Measurements from ENCODE around the gene AUP1.

AUP1 gene

DNA sequence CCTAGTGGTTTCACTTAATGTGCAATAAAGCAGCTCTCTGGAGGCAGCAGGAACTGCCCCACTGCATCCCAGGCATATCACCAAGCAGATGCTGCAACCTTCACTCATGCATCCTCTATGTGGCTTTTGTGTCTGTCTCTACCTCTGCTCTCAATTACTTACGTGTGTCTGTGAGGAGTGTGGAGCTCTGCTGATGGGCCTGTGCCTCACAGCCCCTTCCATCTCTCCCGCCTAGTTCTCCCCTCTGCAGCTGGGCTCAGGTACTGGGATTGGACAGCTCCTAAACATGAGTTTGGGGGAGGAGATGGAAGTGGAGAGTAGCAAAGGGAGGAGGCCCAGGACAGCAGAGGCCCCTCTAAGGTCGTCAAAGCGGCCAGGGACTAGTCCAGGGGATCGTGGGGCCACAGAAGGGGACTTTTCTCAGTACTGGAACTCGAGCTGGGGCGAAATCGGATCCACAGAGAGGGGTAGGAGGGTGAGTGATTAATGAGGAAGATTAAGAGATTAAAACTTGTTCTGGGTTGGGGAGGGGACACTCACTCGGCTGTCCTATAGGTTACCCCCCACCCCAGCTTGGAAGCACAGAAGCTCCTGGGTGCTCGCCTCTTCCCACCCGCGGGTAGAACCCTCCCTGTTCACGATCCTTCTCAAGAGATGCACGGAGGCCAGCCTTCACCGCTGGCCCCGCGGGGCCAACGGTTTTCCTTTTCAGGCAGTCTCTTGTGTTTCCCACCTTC, 28.0 kb downstream of the AUP1 start:
- H3K4me3 ChIP-seq (ENCODE audit: low read depth, low read length) = no peak overlapping the region
- DNase-seq (ENCODE audit: low read depth) = no peak
- TF ChIP-seq, protein P1, sequence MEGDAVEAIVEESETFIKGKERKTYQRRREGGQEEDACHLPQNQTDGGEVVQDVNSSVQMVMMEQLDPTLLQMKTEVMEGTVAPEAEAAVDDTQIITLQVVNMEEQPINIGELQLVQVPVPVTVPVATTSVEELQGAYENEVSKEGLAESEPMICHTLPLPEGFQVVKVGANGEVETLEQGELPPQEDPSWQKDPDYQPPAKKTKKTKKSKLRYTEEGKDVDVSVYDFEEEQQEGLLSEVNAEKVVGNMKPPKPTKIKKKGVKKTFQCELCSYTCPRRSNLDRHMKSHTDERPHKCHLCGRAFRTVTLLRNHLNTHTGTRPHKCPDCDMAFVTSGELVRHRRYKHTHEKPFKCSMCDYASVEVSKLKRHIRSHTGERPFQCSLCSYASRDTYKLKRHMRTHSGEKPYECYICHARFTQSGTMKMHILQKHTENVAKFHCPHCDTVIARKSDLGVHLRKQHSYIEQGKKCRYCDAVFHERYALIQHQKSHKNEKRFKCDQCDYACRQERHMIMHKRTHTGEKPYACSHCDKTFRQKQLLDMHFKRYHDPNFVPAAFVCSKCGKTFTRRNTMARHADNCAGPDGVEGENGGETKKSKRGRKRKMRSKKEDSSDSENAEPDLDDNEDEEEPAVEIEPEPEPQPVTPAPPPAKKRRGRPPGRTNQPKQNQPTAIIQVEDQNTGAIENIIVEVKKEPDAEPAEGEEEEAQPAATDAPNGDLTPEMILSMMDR (IDR thresholded peaks at IDR 0.05; ENCODE audit: control insufficient read depth, extremely low read depth, insufficient read depth) = no peak

DNA sequence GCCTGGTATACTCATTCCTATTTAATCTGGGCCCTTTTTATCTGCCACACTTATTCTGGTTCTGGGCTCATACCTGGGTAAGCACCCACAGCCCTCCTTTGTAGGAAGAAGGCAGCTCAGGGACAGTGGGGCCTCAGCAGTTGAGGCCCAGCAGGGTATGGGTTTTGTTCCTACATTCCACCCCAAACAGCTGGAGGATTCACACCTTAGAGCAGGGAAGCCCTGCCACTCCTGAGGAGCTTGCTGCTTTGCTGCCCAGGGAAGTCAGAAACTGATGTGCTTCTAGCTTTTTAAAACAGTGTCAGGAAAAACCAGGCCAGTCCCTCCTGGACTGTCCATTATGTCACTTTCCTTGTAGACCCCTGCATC, 28.9 kb downstream of the AUP1 start:
- TF ChIP-seq, protein P1 (IDR thresholded peaks at IDR 0.05; ENCODE audit: control insufficient read depth, extremely low read depth, insufficient read depth) = no peak
- DNase-seq (ENCODE audit: low read depth) = no peak
- no peak overlapping the region for H3K4me3 ChIP-seq (ENCODE audit: low read depth, low read length)

DNA sequence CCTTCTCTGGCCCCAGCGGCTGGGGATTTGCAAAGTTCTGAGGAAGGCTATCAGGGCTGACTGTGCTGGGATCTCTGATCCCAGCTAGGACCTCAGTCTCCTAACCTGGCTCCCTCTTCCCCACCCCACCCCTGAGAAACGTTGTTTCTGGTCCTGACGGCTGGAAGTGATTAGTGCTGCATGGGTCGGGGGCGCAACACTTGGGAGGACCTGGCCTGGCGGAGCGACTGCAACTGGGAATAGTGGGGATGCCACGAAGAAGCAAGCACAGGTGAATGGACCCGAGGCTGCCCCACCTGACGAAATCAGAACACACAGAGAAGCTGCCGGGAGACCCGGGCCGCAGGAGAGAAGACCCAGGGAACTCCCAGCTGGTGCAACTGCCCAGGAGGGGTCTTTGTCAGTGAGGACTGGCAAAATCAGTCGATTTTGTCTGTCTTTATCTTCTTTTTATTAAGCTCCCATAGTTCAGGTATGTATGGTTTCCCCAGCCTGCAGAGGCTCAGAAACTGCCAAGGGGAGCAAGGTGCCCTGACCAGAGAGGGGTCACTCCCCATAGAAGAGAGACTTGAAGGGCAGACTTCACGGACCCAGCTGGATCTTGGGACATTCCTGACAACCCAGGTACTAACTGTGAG, 29.4 kb downstream of the AUP1 start:
- no peak overlapping the region for H3K4me3 ChIP-seq (ENCODE audit: low read depth, low read length)
- TF ChIP-seq, protein P1 (IDR thresholded peaks at IDR 0.05; ENCODE audit: control insufficient read depth, extremely low read depth, insufficient read depth) = no peak
- DNase-seq (ENCODE audit: low read depth) = no peak

DNA sequence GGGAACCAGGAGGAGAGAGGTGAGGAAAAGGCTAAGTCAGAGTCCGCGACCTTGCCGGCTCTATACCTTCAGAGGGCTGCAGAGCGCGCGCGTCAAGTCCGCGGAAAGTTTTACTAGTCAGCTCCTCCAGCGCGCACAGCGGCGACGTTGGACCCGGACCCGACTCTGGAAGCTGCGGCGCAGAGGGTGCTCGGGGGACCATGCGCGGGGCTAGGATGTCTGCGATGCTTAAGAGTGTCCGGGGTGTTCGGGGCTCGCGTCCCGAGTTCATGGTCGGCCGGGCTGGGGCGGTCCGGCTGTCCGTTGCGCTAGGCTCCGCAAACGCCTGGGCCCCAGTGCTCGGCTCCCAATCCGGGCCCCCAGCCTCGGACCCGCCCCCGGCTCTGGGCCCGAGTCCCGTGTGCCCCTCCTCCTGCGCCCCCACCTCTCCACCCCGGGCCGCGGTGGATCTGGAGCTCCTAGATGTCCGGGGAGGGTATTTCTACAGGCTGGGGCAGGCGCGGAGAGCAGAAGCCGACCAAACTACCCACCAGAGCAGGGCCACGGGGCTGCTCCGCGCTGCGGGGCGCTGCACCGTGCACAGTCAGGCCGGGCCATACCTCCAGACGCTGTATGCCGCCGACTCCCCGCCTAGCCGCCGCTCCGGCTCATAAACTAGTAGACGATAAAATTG, 30.1 kb downstream of the AUP1 start, which contains the start of gene LBX2:
LBX2 (minus strand) TSS at position 337 of the 673 bp plus-strand sequence; CDS start at position 271, 66 bp downstream.
- TF ChIP-seq, protein P1 (IDR thresholded peaks at IDR 0.05; ENCODE audit: control insufficient read depth, extremely low read depth, insufficient read depth) = no peak
- H3K4me3 ChIP-seq (ENCODE audit: low read depth, low read length) = no peak within 1 kb of the TSS
- no peak for DNase-seq (ENCODE audit: low read depth)

DNA sequence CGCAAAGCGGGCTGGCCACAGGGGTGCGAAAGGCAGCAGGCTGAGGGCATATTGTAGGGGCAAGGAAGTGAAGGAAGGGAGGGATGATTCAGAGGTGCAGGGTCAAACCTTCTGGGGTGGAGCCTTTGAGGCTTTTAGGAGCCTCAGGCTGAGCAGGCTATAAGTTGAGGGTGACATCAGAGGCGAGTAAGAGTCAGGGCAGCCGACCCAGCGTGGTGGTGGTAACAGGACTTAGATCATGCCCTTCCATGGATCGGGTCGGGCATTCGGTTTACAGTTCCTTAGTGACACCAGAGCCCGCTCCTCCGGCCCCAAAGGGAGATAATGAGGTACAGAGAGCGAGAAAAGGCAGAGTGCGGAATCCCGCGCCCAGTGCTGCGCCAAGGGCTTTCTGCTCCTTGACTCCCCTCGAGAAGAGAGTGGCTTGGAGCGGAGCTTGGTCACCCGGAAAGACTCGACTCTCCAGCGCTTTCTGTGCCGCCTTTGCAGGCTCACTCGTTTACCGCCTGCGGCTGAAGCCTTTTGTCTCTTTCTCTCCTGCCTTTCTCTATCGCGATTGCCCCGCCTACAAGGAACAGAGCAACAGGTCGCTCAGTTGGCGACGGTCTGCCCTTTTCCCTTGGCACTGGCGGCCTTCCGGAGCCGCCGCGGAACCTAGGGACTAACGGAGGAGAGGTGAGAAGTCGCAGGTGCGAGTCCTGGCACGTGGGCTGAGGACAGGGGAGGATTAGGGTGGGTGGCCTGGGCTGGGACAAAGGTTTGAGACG, 30.8 kb downstream of the AUP1 start:
- TF ChIP-seq, protein P1 (IDR thresholded peaks at IDR 0.05; ENCODE audit: control insufficient read depth, extremely low read depth, insufficient read depth) = no peak
- no peak overlapping the region for H3K4me3 ChIP-seq (ENCODE audit: low read depth, low read length)
- DNase-seq (ENCODE audit: low read depth) = no peak

DNA sequence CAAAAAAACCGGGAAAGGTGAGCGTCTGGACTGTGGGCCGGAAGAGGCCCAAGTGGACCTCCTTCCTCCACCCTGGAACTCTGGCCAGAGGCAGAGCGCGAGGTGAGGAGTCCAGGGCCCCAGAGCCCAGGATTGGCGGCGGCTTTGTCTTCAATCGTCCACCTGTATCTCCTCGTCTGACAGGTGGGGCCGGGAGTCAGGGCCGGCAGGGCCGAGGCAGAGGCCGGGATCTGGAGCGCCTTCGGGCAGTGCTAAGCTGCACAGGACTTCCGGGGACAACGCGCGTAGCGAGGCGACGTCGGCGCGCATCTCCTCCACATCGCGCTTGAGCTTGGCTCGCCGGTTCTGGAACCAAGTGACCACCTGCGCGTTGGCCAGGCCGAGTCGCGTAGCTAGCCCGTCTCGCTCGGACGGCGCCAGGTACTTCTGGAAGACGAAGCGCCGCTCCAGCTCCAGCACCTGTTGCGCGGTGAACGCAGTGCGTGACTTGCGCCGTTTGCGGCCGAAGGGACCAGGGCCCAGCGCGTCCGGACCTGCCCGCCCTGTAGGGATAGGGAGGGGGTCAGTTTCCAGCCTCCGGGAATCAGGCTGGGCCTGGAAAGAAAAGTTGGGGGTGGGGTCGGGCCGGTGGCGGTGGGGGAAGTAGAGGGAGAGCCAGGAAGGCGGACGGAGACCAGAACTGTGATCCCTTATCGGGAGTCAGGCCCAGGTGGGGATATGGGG, 31.6 kb downstream of the AUP1 start:
- no peak overlapping the region for H3K4me3 ChIP-seq (ENCODE audit: low read depth, low read length)
- TF ChIP-seq, protein P1 (IDR thresholded peaks at IDR 0.05; ENCODE audit: control insufficient read depth, extremely low read depth, insufficient read depth) = no peak
- DNase-seq (ENCODE audit: low read depth) = no peak

All from LNCaP clone FGC (cell line).